ENCODE measurements around the gene MARCHF3.

DNA sequence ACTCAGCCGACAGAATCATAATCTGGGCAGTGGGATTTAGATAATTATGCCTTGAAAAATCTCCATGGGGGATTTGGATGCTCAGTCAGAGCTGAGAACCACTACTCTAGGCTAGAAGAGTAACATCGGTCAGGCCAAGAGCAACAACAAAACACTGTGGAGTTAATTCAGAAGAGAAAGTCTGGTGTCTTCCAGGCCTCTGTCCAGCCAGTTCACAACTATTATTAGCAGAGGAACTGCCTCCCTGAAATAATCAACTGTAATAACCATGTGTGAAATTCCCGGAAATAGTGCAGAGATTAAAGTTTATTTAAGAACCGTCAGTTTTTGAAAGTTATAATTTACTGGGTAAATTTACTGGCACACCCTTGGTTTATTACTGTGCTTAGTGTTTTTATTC, 8.2 kb upstream of the MARCHF3 start:
- TF ChIP-seq CTCF (IDR thresholded peaks at IDR 0.05), result no peak
- no peak for TF ChIP-seq CREM (CRISPR knock-in tag; IDR thresholded peaks at IDR 0.05)
- no peak for TF ChIP-seq USF2 (CRISPR knock-in tag; IDR thresholded peaks at IDR 0.05)
- no peak for TF ChIP-seq ATF6 (CRISPR knock-in tag; IDR thresholded peaks at IDR 0.05)
- no peak for TF ChIP-seq JAZF1 (CRISPR knock-in tag; IDR thresholded peaks at IDR 0.05)
- TF ChIP-seq CBFB (CRISPR knock-in tag; IDR thresholded peaks at IDR 0.05; ENCODE audit: low read depth), result no peak
- no peak for TF ChIP-seq ATF1 (CRISPR knock-in tag; IDR thresholded peaks at IDR 0.05)
- no peak for TF ChIP-seq ATF2 (CRISPR knock-in tag; IDR thresholded peaks at IDR 0.05; ENCODE audit: borderline replicate concordance, low read depth)
- TF ChIP-seq ELF4 (CRISPR knock-in tag; IDR thresholded peaks at IDR 0.05; ENCODE audit: low read depth), result no peak
- TF ChIP-seq ESRRA (CRISPR knock-in tag; IDR thresholded peaks at IDR 0.05; ENCODE audit: borderline replicate concordance), result no peak
- no peak for TF ChIP-seq MXD4 (CRISPR knock-in tag; IDR thresholded peaks at IDR 0.05; ENCODE audit: borderline replicate concordance)
- no peak for TF ChIP-seq TCF7 (CRISPR knock-in tag; IDR thresholded peaks at IDR 0.05; ENCODE audit: low read depth)
- TF ChIP-seq USF1 (CRISPR knock-in tag; IDR thresholded peaks at IDR 0.05), result no peak

All from WTC11 (cell line).